GM10248 (cell line): ENCODE results near the gene ARHGAP5.

Experiments
- CTCF ChIA-PET: fragments of 300-600 bp; sonication (Branson Sonifier 250); formaldehyde crosslinking; extraction: SDS; loops from one replicate; lab custom pipeline; 2021; ENCODE audit warnings: antibody characterized with exemption; lab: Yijun Ruan, JAX
- POLR2A ChIA-PET: fragments of 350-650 bp; sonication (Branson Sonifier 250); formaldehyde crosslinking; extraction: SDS; loops from one replicate; lab custom pipeline; 2020; ENCODE audit warnings: antibody characterized with exemption; lab: Yijun Ruan, JAX
- DNase-seq: peaks from one replicate; pipeline ENCODE4 v3.0.0; 2012; ENCODE audit errors: extremely low spot score
- TF ChIP-seq, protein P1 (sequence below): IDR thresholded peaks from 2 replicates; pipeline ENCODE4 v1.5.1; 2012; ENCODE audit warnings: mild to moderate bottlenecking, low read depth; ENCODE audit errors: extremely low read depth, missing control alignments, control extremely low read depth

Gene ARHGAP5, protein sequence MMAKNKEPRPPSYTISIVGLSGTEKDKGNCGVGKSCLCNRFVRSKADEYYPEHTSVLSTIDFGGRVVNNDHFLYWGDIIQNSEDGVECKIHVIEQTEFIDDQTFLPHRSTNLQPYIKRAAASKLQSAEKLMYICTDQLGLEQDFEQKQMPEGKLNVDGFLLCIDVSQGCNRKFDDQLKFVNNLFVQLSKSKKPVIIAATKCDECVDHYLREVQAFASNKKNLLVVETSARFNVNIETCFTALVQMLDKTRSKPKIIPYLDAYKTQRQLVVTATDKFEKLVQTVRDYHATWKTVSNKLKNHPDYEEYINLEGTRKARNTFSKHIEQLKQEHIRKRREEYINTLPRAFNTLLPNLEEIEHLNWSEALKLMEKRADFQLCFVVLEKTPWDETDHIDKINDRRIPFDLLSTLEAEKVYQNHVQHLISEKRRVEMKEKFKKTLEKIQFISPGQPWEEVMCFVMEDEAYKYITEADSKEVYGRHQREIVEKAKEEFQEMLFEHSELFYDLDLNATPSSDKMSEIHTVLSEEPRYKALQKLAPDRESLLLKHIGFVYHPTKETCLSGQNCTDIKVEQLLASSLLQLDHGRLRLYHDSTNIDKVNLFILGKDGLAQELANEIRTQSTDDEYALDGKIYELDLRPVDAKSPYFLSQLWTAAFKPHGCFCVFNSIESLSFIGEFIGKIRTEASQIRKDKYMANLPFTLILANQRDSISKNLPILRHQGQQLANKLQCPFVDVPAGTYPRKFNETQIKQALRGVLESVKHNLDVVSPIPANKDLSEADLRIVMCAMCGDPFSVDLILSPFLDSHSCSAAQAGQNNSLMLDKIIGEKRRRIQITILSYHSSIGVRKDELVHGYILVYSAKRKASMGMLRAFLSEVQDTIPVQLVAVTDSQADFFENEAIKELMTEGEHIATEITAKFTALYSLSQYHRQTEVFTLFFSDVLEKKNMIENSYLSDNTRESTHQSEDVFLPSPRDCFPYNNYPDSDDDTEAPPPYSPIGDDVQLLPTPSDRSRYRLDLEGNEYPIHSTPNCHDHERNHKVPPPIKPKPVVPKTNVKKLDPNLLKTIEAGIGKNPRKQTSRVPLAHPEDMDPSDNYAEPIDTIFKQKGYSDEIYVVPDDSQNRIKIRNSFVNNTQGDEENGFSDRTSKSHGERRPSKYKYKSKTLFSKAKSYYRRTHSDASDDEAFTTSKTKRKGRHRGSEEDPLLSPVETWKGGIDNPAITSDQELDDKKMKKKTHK (N-terminal part only)

DNA sequence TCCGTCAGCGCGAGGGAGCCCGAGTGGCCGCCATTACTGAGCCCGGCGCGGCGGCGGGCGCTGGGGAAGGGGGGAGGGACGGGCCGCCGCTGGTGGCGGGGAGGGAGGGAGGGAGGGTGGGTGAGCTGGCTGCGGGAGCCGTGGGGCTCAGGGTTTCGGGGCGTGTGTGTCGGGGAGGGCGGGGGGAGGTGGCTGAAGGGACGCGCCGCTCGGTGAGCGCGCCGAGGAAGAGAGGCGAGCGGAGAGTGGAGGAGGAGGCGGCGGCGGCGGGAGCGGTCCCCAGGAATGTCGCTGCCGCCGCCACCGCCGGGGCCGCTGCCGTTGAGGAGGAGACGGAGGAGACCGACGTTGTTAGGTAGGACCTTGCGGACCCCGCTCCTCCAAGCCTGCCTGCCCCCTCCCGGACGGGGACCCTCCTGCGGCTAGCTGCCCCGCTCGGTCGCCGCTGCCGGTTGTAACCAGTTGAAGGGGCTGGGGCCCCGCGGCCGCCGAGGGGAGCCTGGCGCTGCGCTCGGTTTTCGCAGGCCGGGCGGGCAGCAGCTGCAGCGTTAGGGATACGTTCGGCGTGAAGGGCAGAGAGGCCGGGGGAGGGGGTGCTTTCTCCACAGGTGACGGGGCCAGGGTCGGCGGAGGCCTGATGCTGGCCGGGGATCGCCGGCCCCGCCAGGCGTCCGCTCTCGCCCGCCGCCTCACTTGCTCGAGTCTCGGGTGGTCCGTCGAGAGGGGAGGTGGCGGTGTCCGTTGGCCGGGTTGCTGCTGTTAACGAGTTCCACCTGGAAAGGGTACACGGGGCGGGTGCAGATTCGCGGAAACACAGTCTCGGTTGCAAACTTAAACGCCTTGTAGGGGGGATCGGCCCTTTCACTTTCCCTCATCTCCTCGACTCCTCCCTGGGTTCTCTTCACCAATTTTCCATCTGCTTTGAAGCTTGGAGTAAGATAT, at the start of gene ARHGAP5:
Gene ARHGAP5 (plus strand): TSS at position 224 of the 942 bp plus-strand sequence. CDS start 13,366 bp downstream, outside the sequence.
- ChIA-PET CTCF (interaction anchor here (0.8 to 2.1 kb wide), 7 partner anchors 20 to 400 kb away, joined by 3 to 10 read pairs (median 3); no protein-coding TSS in a partner anchor), POLR2A (interaction anchor here (0.6 kb wide), 1 partner anchor 38 kb away, joined by 5 read pairs; no protein-coding TSS in a partner anchor)
- TF ChIP-seq, protein P1, sequence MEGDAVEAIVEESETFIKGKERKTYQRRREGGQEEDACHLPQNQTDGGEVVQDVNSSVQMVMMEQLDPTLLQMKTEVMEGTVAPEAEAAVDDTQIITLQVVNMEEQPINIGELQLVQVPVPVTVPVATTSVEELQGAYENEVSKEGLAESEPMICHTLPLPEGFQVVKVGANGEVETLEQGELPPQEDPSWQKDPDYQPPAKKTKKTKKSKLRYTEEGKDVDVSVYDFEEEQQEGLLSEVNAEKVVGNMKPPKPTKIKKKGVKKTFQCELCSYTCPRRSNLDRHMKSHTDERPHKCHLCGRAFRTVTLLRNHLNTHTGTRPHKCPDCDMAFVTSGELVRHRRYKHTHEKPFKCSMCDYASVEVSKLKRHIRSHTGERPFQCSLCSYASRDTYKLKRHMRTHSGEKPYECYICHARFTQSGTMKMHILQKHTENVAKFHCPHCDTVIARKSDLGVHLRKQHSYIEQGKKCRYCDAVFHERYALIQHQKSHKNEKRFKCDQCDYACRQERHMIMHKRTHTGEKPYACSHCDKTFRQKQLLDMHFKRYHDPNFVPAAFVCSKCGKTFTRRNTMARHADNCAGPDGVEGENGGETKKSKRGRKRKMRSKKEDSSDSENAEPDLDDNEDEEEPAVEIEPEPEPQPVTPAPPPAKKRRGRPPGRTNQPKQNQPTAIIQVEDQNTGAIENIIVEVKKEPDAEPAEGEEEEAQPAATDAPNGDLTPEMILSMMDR: no peak
- peak; percentile 71 for DNase-seq

DNA sequence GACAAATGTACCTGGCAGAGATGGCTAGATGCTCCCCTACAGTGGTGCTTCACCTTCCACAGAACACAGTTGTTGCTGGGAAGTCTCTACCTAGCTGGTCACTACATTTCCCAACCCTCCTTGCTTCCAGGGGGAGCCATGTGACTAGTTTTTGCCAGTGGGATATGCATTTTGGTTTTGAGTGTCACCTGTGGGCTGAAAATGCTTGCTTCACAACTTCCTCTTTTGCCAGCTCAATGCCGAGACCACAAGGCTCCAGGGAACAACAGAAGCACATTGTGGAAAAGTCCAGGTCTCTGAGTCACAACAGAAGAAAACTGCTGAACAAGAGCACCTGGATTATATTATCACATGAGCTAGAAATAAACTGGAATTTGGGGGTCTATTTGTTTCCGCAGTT, 48.5 kb upstream of the ARHGAP5 start:
- POLR2A ChIA-PET: no interaction called here
- DNase-seq: no peak
- CTCF ChIA-PET: interaction anchor here (1.0 to 1.9 kb wide), 2 partner anchors 9 to 35 kb away, joined by 3 to 7 read pairs; no protein-coding TSS in a partner anchor
- TF ChIP-seq, protein P1: no peak

DNA sequence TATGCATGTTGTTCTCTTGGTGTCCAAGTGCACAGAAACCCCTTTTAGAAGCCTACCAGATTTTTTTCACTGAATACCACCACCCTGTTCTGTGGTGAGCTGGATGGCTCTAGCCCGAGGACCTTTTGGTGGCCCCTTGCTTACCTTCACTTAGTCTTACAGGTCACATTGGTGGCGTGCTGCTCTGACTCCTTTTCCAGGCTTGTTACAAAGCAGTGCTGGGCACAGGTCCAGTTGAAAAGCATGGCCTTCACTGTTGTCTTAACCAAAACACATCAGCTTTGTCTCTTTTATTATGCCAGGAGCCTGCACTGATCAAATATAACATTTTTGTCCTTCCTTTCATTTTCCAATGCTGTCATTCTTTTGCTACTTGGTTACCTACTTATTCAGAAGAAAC, 43.6 kb upstream of the ARHGAP5 start:
- POLR2A ChIA-PET: no interaction called here
- TF ChIP-seq, protein P1: no peak

DNA sequence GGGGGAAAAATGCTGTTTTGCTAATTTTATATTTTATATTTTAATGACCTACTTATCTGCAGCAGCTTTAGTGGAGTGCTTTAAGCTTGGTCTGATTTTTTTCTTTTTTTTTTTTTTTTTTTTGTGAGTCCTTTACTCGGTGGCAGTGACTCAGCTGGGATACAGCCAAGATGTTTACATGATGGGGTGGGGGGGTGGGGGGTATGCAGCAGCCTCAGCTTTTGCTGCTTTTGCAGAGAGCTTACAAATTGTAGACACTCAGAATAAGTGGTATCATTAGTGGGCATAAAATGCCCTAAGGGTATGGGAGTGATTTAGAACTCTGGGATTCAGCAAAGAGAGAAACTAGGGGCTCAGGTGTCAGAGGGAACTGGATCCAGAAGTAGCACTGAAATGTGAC, 38.2 kb upstream of the ARHGAP5 start:
- DNase-seq: no peak
- ChIA-PET CTCF (interaction anchor here (0.8 kb wide), 1 partner anchor 34 kb away, joined by 3 read pairs; no protein-coding TSS in a partner anchor), POLR2A (no interaction called here)
- TF ChIP-seq, protein P1: no peak

More for the DNA sequence above, 43.6 kb upstream of the ARHGAP5 start:
- CTCF ChIA-PET: no interaction called here
- DNase-seq: no peak

DNA sequence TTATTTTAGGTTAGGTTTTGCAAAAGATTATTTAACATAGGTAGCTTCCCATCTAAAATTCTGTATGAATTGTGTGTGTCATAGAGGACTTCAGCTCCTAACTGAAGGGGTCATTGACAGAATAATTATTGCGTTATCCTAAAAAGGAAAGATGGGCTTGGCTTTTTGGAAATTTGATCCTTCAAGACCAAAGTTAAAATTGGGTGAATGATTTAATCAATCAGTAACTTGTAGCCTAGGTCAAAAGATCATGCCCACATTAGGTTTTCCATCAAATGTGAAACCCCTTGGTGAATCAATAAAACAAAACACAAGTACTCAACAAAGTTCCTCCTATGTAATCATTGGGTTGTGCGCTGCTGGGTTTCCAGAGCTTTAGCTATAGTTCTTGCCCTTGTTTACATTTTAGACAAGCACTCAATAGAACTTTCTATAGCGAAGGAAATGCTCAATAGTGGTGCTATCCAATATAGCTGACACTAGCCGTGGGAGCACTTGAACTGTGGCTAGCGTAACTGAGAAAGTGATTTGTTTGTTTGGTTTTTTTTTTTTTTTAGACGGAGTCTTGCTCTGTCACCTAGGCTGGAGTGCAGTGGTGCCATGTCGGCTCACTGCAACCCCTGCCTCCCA, 37.6 kb upstream of the ARHGAP5 start:
- POLR2A ChIA-PET: interaction anchor here (0.6 kb wide), 1 partner anchor 38 kb away, joined by 5 read pairs; no protein-coding TSS in a partner anchor
- TF ChIP-seq, protein P1: no peak
- CTCF ChIA-PET: interaction anchor here (0.8 to 1.1 kb wide), 2 partner anchors 25 to 35 kb away, joined by 3 read pairs; no protein-coding TSS in a partner anchor
- DNase-seq: no peak
